ENCODE results near the gene CFAP70. TPM values are rescaled to one million over a fixed set of nuclear protein-coding genes. Genes with fewer than 3 reads are reported as not detected.

CFAP70 gene
- total RNA-seq, 1 experiment from 2014 or later, result 0.10 TPM

GRCh38 chr10:73340121-73340520, 18.5 kb downstream of the CFAP70 start:
- CTCF ChIA-PET, result no interaction called here
- POLR2A ChIA-PET, result no interaction called here
- ATAC-seq, result 0 out of 2 replicates have a peak, but pooled peaks have one; percentile 35

GRCh38 chr10:73339436-73339835, 19.2 kb downstream of the CFAP70 start:
- DNase-seq (ENCODE audit: low read depth, low spot score) (no peak), ATAC-seq (peak; percentile 39; the same call in 1 of the 2 replicates)
- no peaks in the 10 kb centered on the region for H3K4me1 ChIP-seq (ENCODE audit: control insufficient read depth, insufficient read depth, low read length)
- H3K27me3 ChIP-seq (ENCODE audit: control insufficient read depth, insufficient read depth, low read length), result peaks cover 2% of the 10 kb centered on the region; the same call in 1 of the 2 replicates
- BruUV-seq (replicated peaks), result no TSS peak
- intact Hi-C loops (cut with micrococcal nuclease; ENCODE audit: unreplicated experiment) (no loop called here), in situ Hi-C loops (cut with HindIII; ENCODE audit: low pct_unique_long_range_greater_than_20kb, low sequenced_read_pairs) (no loop called here)
- TF ChIP-seq REST (IDR thresholded peaks at IDR 0.05; ENCODE audit: insufficient read depth in 1 of 2, low read depth in 2 of 2, low read length in 1 of 2), result no peak
- TF ChIP-seq, protein P1, sequence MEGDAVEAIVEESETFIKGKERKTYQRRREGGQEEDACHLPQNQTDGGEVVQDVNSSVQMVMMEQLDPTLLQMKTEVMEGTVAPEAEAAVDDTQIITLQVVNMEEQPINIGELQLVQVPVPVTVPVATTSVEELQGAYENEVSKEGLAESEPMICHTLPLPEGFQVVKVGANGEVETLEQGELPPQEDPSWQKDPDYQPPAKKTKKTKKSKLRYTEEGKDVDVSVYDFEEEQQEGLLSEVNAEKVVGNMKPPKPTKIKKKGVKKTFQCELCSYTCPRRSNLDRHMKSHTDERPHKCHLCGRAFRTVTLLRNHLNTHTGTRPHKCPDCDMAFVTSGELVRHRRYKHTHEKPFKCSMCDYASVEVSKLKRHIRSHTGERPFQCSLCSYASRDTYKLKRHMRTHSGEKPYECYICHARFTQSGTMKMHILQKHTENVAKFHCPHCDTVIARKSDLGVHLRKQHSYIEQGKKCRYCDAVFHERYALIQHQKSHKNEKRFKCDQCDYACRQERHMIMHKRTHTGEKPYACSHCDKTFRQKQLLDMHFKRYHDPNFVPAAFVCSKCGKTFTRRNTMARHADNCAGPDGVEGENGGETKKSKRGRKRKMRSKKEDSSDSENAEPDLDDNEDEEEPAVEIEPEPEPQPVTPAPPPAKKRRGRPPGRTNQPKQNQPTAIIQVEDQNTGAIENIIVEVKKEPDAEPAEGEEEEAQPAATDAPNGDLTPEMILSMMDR (IDR thresholded peaks at IDR 0.05), result no peak
- TF ChIP-seq SIN3A (IDR thresholded peaks at IDR 0.05; ENCODE audit: borderline replicate concordance, insufficient read depth, low read depth, low read length), result no peak
- H3K36me3 ChIP-seq (ENCODE audit: control insufficient read depth, insufficient read depth, low read length), result no peaks in the 10 kb centered on the region
- H3K4me3 ChIP-seq (ENCODE audit: low read depth in 2 of 2, low read length in 2 of 2), result no peak overlapping the region
- H3K9me3 ChIP-seq (ENCODE audit: control insufficient read depth, insufficient read depth, low read depth, low read length), result no peaks in the 10 kb centered on the region
- H3K27ac ChIP-seq (ENCODE audit: low read length), result no peak overlapping the region
- ChIA-PET POLR2A (no interaction called here), CTCF (no interaction called here)

More at GRCh38 chr10:73340121-73340520, 18.5 kb downstream of the CFAP70 start:
- DNase-seq (ENCODE audit: low read depth, low spot score), result no peak
- H3K36me3 ChIP-seq (ENCODE audit: control insufficient read depth, insufficient read depth, low read length), result no peaks in the 10 kb centered on the region
- TF ChIP-seq SIN3A (IDR thresholded peaks at IDR 0.05; ENCODE audit: borderline replicate concordance, insufficient read depth, low read depth, low read length), result no peak
- TF ChIP-seq, protein P1 (IDR thresholded peaks at IDR 0.05), result no peak
- no peak for TF ChIP-seq REST (IDR thresholded peaks at IDR 0.05; ENCODE audit: insufficient read depth in 1 of 2, low read depth in 2 of 2, low read length in 1 of 2)
- no peak for TF ChIP-seq TCF7L2 (IDR thresholded peaks at IDR 0.05; ENCODE audit: low read depth, low read length)
- TF ChIP-seq POLR2AphosphoS5 (IDR thresholded peaks at IDR 0.05; ENCODE audit: low read depth, low read length), result no peak
- H3K9me3 ChIP-seq (ENCODE audit: control insufficient read depth, insufficient read depth, low read depth, low read length), result no peaks in the 10 kb centered on the region
- no peaks in the 10 kb centered on the region for H3K4me1 ChIP-seq (ENCODE audit: control insufficient read depth, insufficient read depth, low read length)
- peaks cover 3% of the 10 kb centered on the region; the same call in 1 of the 2 replicates for H3K27me3 ChIP-seq (ENCODE audit: control insufficient read depth, insufficient read depth, low read length)
- no peak overlapping the region for H3K27ac ChIP-seq (ENCODE audit: low read length)
- BruUV-seq (replicated peaks), result no TSS peak
- intact Hi-C loops (cut with micrococcal nuclease; ENCODE audit: unreplicated experiment), result no loop called here
- in situ Hi-C loops (cut with HindIII; ENCODE audit: low pct_unique_long_range_greater_than_20kb, low sequenced_read_pairs), result no loop called here
- no peak overlapping the region for H3K4me3 ChIP-seq (ENCODE audit: low read depth in 2 of 2, low read length in 2 of 2)

All from Panc1 (cell line).